T-cell (primary cell): Measurements from ENCODE around the gene TAL1. TPM values are rescaled to one million over a fixed set of nuclear protein-coding genes. Genes with fewer than 3 reads are reported as not detected.

Experiments used
- ATAC-seq, 4 experiments: fragments of 200-7000 bp in 3 of 4; fragments of 150-1000 bp in 1 of 4; cut with Tn5 transposase; replicated peaks in 1 of 4; 1 replicate in 3 of 4; 2 replicates in 1 of 4; pipeline ENCODE4 v1.10.0; 2021; ENCODE audit warnings: moderate library complexity in 3 of 4, mild to moderate bottlenecking in 2 of 4, moderate number of reproducible peaks in 1 of 4
- CTCF ChIA-PET, 2 donors: fragments of 300-600 bp; sonication (Branson Sonifier 250); formaldehyde crosslinking; loops; one replicate each; lab custom pipeline; 2022; ENCODE audit warnings: antibody characterized with exemption in 2 of 2; lab: Charles Lee
- POLR2A ChIA-PET, 2 donors: fragments of 300-600 bp; sonication (Branson Sonifier 250); formaldehyde crosslinking; loops; one replicate each; lab custom pipeline; 2022; ENCODE audit warnings: antibody characterized with exemption in 2 of 2; lab: Charles Lee
- DNase-seq, 35 experiments: peaks; one replicate each; pipeline versions ENCODE4 v3.0.0 to v3.0.0-alpha.2; 2013 to 2023
- H3K27ac ChIP-seq: one replicate; pipeline ENCODE4 v1.5.1; 2013; ENCODE audit warnings: low read length
- H3K27me3 ChIP-seq, 2 experiments: replicated peaks in 1 of 2; 1 replicate in 1 of 2; 2 replicates in 1 of 2; pipeline versions ENCODE4 v1.6.1 to v1.7.0; 2013; ENCODE audit warnings: low read length in 1 of 2, mixed read lengths in 1 of 2; ENCODE audit not compliant: control insufficient read depth in 2 of 2, insufficient read depth in 2 of 2; ENCODE audit errors: extremely low read depth in 1 of 2
- H3K36me3 ChIP-seq, 2 donors: 1 replicate in 1 of 2; 2 replicates in 1 of 2; pipeline versions ENCODE4 v1.6.1 to v1.7.0; 2013; ENCODE audit warnings: low read length in 1 of 2; ENCODE audit not compliant: control insufficient read depth in 2 of 2, insufficient read depth in 1 of 2; ENCODE audit errors: extremely low read depth in 1 of 2
- H3K4me1 ChIP-seq, 2 experiments: 1 replicate in 1 of 2; 2 replicates in 1 of 2; pipeline versions ENCODE4 v1.6.1 to v1.7.0; 2013; ENCODE audit warnings: low read length in 2 of 2, mixed read lengths in 1 of 2; ENCODE audit not compliant: insufficient read depth in 2 of 2, control insufficient read depth in 1 of 2; ENCODE audit errors: extremely low read depth in 1 of 2
- H3K4me3 ChIP-seq, 2 donors: 1 replicate in 1 of 2; 2 replicates in 1 of 2; pipeline versions ENCODE4 v1.5.1 to v1.7.0; 2013; ENCODE audit warnings: mild to moderate bottlenecking in 2 of 2, low read length in 1 of 2, moderate library complexity in 1 of 2; ENCODE audit not compliant: control insufficient read depth in 1 of 2; ENCODE audit errors: extremely low read depth in 1 of 2
- H3K9me3 ChIP-seq: 2 replicates; pipeline ENCODE4 v1.7.0; 2013
- H3K27ac Mint-ChIP-seq, 2 donors: one replicate each; pipeline ENCODE4 v1.8.0; 2020 to 2021; ENCODE audit warnings: mild to moderate bottlenecking in 2 of 2, mixed read lengths in 2 of 2
- H3K27me3 Mint-ChIP-seq, 2 donors: one replicate each; pipeline ENCODE4 v1.8.0; 2021 to 2022; ENCODE audit warnings: mixed read lengths in 2 of 2
- H3K36me3 Mint-ChIP-seq: one replicate; pipeline ENCODE4 v1.8.0; 2021; ENCODE audit warnings: mixed read lengths
- H3K4me1 Mint-ChIP-seq, 3 donors: one replicate each; pipeline ENCODE4 v1.8.0; 2020 to 2022; ENCODE audit warnings: mixed read lengths in 3 of 3, mild to moderate bottlenecking in 1 of 3
- H3K4me3 Mint-ChIP-seq, 3 donors: one replicate each; pipeline ENCODE4 v1.8.0; 2020 to 2022; ENCODE audit warnings: mild to moderate bottlenecking in 3 of 3, mixed read lengths in 3 of 3, moderate library complexity in 3 of 3
- H3K9me3 Mint-ChIP-seq, 3 donors: one replicate each; pipeline ENCODE4 v1.8.0; 2020 to 2022; ENCODE audit warnings: mixed read lengths in 3 of 3
- WGBS: methylation state at CpG from one replicate; pipeline ENCODE4 v1.1.5; 2013; ENCODE audit warnings: missing lambda C conversion rate; ENCODE audit not compliant: insufficient coverage; 5-methylcytosine and 5-hydroxymethylcytosine counted together
- total RNA-seq, 35 experiments: library from RNA in 6 of 35; stranded (reverse) in 6 of 35; fragments of 120-200 nt in 1 of 35; gene quantifications; one replicate each; pipeline versions ENCODE4 v1.2.1 to v1.2.4 and lab custom pipeline; 2013 to 2026

The TAL1 gene
- total RNA-seq, 5 donors from 2014 or later (not counting 1 experiment from before 2014, with no cell fraction given) = 0.28 to 0.85 (median 0.44) TPM

GRCh38 chr1:47231301-47232186 lies 481 bp downstream of the TAL1 start:
- Histone ChIP-seq H3K27me3 (peaks cover 0 to 80% of the 10 kb centered on the region in 2 experiments), H3K36me3 (no peaks in the 10 kb centered on the region), H3K4me3 (peak overlapping the region; percentile 16 to 26), H3K4me1 (peaks cover 2 to 36% of the 10 kb centered on the region in 2 experiments), H3K27ac (no peak overlapping the region), H3K9me3 (no peaks in the 10 kb centered on the region)
- peak overlapping the region in 1 of 2 donors; percentile 50 for H3K27ac Mint-ChIP-seq
- ChIA-PET CTCF (no interaction called here), POLR2A (no interaction called here)
- no peaks in the 10 kb centered on the region for H3K36me3 Mint-ChIP-seq
- under 1% methylated on average over 34 of the region's 62 CpGs for WGBS
- H3K27me3 Mint-ChIP-seq = peaks cover 67 to 87% of the 10 kb centered on the region in 2 donors
- ATAC-seq = peak in 1 of 4 experiments; percentile 39
- no peaks in the 10 kb centered on the region for H3K9me3 Mint-ChIP-seq
- H3K4me1 Mint-ChIP-seq = peaks cover 27 to 37% (median 33%) of the 10 kb centered on the region in 3 donors
- DNase-seq = peak in 8 of 35 experiments; percentile 3 to 33 (median 20)
- H3K4me3 Mint-ChIP-seq = peak overlapping the region; percentile 62 to 78 (median 74)

- CTCF ChIA-PET = no interaction called here
- DNase-seq = peak in 4 of 35 experiments; percentile 18 to 25 (median 23)
- Mint-ChIP-seq H3K9me3 (no peaks in the 10 kb centered on the region), H3K4me3 (peak overlapping the region; percentile 31 to 78 (median 62)), H3K27ac (no peak overlapping the region), H3K27me3 (peaks cover 70 to 89% of the 10 kb centered on the region in 2 donors), H3K36me3 (no peaks in the 10 kb centered on the region), H3K4me1 (peaks cover 32 to 42% (median 37%) of the 10 kb centered on the region in 3 donors)
- H3K36me3 ChIP-seq = no peaks in the 10 kb centered on the region
- peaks cover 2 to 38% of the 10 kb centered on the region in 2 experiments for H3K4me1 ChIP-seq
- ATAC-seq = peak in 1 of 4 experiments; percentile 30
- no peak overlapping the region for H3K27ac ChIP-seq
- H3K27me3 ChIP-seq = peaks cover 0 to 87% of the 10 kb centered on the region in 2 experiments
- peak overlapping the region; percentile 16 to 27 for H3K4me3 ChIP-seq
- WGBS = 4% methylated on average over 31 of the region's 44 CpGs
- POLR2A ChIA-PET = no interaction called here
- H3K9me3 ChIP-seq = no peaks in the 10 kb centered on the region
These were observed 1.2 kb downstream of the TAL1 start for GRCh38 chr1:47230692-47231300.

- ChIA-PET CTCF (interaction anchor here in 1 of 2 donors (0.6 kb wide), 2 partner anchors 33 to 41 kb away, joined by 3 to 11 read pairs; no protein-coding TSS in a partner anchor), POLR2A (interaction anchor here in 1 of 2 donors (0.6 kb wide), 1 partner anchor 11 kb away, joined by 9 read pairs; no protein-coding TSS in a partner anchor)
- no peaks in the 10 kb centered on the region for H3K9me3 ChIP-seq
- Mint-ChIP-seq H3K27ac (no peak overlapping the region), H3K4me3 (peak overlapping the region in 2 of 3 donors; percentile 53 to 78), H3K4me1 (peaks cover 32 to 43% (median 38%) of the 10 kb centered on the region in 3 donors), H3K36me3 (no peaks in the 10 kb centered on the region), H3K27me3 (peaks cover 70 to 86% of the 10 kb centered on the region in 2 donors), H3K9me3 (no peaks in the 10 kb centered on the region)
- peak overlapping the region in 1 of 2 donors; percentile 27 for H3K4me3 ChIP-seq
- no peaks in the 10 kb centered on the region for H3K36me3 ChIP-seq
- H3K27me3 ChIP-seq = peaks cover 0 to 83% of the 10 kb centered on the region in 2 experiments
- no peak for ATAC-seq
- no CpG with 5 or more reads among the region's 23 CpGs for WGBS
- no peak overlapping the region for H3K27ac ChIP-seq
- H3K4me1 ChIP-seq = peaks cover 2 to 41% of the 10 kb centered on the region in 2 experiments
- no peak for DNase-seq
These were observed 1.9 kb downstream of the TAL1 start for GRCh38 chr1:47229886-47230691.

- Mint-ChIP-seq H3K27me3 (peaks cover 70 to 77% of the 10 kb centered on the region in 2 donors), H3K9me3 (no peaks in the 10 kb centered on the region), H3K4me1 (peaks cover 32 to 43% (median 38%) of the 10 kb centered on the region in 3 donors), H3K27ac (no peak overlapping the region), H3K36me3 (no peaks in the 10 kb centered on the region), H3K4me3 (peak overlapping the region in 2 of 3 donors; percentile 53 to 78)
- ATAC-seq = no peak
- ChIA-PET CTCF (interaction anchor here in 1 of 2 donors (0.6 kb wide), 2 partner anchors 32 to 42 kb away, joined by 3 to 11 read pairs; no protein-coding TSS in a partner anchor), POLR2A (interaction anchor here in 1 of 2 donors (0.6 kb wide), 1 partner anchor 12 kb away, joined by 9 read pairs; no protein-coding TSS in a partner anchor)
- Histone ChIP-seq H3K4me3 (no peak overlapping the region), H3K9me3 (no peaks in the 10 kb centered on the region), H3K27ac (no peak overlapping the region), H3K36me3 (no peaks in the 10 kb centered on the region), H3K27me3 (peaks cover 0 to 83% of the 10 kb centered on the region in 2 experiments), H3K4me1 (peaks cover 2 to 47% of the 10 kb centered on the region in 2 experiments)
- DNase-seq = no peak
- WGBS = 22% methylated on average over 16 of the region's 35 CpGs
These were observed 2.8 kb downstream of the TAL1 start for GRCh38 chr1:47229031-47229885.

- H3K4me3 Mint-ChIP-seq = no peak overlapping the region
- CTCF ChIA-PET = no interaction called here
These were observed 3.4 kb downstream of the TAL1 start for GRCh38 chr1:47228644-47229030.

More at GRCh38 chr1:47228644-47229030, 3.4 kb downstream of the TAL1 start:
- Mint-ChIP-seq H3K9me3 (no peaks in the 10 kb centered on the region), H3K27me3 (peaks cover 64 to 71% of the 10 kb centered on the region in 2 donors), H3K27ac (no peak overlapping the region), H3K4me1 (peaks cover 32 to 43% (median 38%) of the 10 kb centered on the region in 3 donors), H3K36me3 (no peaks in the 10 kb centered on the region)
- peaks cover 0 to 89% of the 10 kb centered on the region in 2 experiments for H3K27me3 ChIP-seq
- no peaks in the 10 kb centered on the region for H3K9me3 ChIP-seq
- 58% methylated on average over 11 of the region's 12 CpGs for WGBS
- POLR2A ChIA-PET = no interaction called here
- no peak overlapping the region for H3K27ac ChIP-seq
- DNase-seq (no peak), ATAC-seq (no peak)
- H3K36me3 ChIP-seq = no peaks in the 10 kb centered on the region
- H3K4me1 ChIP-seq = peaks cover 2 to 47% of the 10 kb centered on the region in 2 experiments
- no peak overlapping the region for H3K4me3 ChIP-seq
